GM04504 (cell line): ENCODE measurements around the gene FNDC5.
A peak's percentile ranks its signal among the peaks of the same experiment; 100 is the strongest.

Experiments used
- DNase-seq: peaks from one replicate; pipeline ENCODE4 v3.0.0-alpha.2; 2012; ENCODE audit warnings: low read depth

Gene FNDC5

DNA sequence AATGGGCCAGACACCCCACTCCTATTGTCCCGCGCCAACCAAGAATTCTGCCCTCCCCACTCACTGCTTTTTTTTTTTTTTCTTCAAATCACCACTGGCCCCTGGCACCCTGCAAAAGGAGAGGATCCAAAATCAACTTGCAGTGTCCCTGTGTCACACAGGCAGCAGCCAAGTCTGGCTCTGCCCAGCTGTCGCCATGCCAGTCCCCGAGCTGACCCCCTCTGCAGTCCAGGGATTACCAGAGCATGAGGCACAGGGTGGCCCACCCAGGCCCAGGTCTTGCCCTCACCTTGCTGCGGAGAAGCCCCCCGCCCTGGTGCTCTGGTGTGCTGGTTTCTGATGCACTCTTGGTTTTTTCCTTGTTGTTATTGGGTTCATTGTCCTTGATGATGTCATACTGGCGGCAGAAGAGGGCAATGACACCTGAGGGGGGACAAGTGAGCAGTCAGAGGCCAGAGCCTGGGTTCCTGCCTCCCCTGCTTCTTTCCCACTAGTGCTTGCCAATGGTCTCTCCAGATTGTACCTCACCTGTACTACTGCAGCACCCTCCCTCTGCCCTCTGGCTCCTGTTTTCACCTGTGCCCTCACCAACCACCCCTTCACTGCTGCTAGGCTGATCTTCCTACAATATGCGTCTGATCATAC, 6.2 kb downstream of the FNDC5 start:
- DNase-seq = no peak

DNA sequence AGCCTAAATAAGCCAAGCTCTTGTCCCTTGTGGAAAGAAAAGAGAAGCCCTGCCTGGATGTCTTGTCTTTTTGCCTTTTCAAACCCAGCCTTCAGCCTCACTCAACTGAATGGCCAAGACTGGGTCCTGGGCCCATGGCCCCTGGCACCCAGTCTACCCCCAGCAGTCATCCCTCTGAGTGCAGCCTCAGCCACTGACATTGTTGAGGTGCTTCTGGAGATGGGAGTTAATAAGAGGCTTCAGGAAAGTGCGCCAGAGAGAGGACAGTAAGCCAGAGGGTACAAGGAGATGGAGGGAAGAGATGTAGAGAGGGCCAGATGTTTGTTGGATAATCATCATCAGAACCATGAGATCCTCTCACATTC, 6.8 kb downstream of the FNDC5 start:
- no peak for DNase-seq

DNA sequence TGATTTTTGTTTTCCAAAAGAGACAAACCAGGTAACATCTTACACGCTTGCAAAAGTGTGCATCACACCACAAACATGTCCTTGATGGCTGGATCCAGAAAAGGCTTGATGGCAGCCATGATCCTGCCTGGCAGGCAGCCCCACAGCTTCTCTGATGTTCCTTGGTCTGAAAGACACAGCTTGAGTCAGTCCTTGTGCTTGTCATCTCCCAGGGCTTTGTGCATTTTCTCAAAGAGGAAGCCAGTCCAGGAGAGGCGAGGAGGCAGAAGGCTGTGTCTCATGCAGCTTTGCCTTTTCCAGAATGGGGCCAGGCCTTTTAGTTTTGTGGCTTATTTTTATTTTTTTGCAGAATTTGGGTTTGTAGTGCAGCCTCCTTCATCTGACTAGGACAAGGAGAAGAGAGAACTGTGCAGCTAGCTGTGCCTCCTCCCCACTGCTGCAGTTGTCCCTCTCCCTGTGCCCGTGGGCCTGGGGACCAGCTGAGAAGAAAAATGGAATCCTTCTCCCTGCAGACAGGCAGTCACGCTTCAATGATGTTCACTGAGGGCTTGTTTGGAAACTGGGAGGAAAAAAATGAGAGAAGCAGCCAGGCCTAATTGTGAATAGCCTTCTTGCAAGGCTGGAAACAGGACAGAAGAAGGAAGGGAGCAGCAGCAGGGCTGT, 7.4 kb downstream of the FNDC5 start:
- DNase-seq = no peak

DNA sequence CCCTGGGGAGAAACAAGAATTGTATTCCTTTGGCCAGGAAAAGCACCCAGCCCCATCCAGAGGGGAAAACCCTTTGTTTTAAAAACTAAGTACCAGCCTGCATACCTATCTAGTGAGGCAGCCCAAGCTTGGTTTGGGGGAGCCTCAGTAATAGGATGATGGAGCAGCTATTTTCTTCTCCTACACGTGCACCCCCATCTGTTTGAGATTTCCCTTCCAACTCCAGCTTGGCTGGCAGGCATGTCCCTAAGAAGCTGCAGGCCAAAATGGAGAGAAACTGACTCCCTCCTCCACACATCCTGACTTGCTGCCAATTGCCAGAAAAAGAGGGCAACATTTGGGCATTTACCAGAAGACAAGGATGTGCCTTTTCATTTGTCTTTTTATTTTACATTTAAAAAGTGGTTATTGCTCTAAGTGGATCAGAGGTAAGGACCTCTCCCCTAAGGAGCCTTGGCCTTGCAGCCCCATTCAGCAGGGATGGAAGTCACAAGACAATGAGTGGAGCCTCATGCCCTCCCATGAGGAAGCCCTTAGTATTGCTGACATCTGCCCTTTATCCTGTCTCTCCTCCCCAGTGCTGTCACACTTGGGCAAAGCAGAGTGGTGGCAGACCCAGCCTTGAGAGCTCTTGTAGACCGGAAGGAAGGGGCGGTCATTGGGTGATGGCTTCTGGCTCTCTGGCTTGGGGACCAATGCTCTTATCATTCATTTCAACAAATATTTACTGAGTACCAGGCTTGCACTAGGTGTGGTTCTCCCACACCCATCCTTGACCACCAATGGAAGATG, 8.6 kb downstream of the FNDC5 start:
- no peak for DNase-seq

DNA sequence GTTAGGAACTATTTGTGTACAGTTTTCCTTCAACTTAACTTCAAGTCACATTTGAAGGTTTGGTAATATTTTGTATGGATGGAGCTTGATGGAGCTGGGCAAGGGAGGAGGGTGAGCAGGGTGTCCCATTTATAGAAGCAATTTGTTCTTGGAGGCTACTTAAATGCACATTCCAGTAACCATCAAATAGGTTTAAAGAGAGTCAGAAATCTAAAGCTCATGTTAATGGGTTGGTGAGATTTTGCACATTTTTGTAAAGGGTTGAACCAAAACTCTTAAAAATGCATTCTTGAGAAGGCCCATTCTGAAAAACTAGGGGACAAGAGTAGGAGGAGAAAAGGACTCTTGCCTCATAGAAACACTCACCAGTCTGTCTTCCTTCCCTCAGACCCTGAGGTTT, 10.1 kb downstream of the FNDC5 start:
- DNase-seq = no peak

DNA sequence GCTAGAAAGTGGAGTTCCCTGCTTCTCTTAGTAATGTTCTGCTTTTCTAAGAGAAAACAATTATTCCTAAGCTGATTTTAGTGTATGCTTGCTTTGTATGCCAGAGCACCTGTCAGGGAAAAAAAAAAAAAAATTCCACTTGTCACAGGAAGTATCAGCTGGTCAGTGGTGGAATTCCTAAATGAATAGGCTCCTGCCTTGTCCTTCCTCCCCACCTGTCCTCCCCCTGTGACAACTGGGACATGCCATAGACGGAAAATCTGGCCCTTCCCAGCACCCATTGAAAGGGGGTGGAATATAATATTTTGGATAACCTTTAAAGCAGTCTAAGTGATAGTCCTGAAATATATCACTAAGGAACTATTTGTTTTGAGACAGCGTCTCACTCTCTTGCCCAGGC, 10.8 kb downstream of the FNDC5 start:
- no peak for DNase-seq

DNA sequence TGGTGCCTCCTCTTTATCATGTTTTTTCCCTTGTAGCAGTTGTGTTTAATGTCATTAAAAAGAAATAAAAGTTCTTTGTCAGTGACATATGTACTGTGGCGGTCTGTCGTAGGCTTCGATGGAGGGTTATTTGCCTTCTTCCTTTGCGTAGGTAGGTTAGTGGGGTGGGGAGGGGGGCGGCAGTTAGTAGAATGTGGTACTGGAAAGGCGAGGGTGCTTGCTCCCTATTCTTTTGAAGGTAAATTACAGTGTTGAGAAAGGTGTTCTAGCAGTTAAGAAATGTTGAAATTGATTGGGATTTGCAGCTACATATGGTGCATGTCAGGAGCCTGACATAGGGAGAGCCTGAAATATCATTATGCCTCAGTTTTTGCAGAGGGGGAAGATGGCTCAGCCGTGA, 11.9 kb downstream of the FNDC5 start:
- DNase-seq = no peak

DNA sequence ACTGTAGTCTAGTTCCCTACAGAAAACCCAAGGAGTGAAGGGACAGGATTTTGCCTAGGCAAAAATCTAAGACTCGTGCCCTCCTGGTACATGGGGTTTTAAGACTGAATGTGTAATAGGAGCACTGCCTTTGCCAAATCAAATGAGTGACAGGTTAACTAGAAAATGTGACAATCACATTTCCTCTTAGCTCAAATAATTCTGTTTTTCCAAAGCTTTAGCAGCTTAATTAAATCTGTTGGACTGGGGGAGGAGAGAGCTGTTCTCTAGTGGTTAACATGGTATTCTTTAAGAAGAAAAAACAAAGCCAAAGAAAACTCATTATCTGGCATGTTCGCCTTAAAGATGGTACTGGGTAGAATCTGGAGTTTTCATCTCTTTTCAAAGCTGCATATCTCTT, 12.6 kb downstream of the FNDC5 start:
- no peak for DNase-seq

DNA sequence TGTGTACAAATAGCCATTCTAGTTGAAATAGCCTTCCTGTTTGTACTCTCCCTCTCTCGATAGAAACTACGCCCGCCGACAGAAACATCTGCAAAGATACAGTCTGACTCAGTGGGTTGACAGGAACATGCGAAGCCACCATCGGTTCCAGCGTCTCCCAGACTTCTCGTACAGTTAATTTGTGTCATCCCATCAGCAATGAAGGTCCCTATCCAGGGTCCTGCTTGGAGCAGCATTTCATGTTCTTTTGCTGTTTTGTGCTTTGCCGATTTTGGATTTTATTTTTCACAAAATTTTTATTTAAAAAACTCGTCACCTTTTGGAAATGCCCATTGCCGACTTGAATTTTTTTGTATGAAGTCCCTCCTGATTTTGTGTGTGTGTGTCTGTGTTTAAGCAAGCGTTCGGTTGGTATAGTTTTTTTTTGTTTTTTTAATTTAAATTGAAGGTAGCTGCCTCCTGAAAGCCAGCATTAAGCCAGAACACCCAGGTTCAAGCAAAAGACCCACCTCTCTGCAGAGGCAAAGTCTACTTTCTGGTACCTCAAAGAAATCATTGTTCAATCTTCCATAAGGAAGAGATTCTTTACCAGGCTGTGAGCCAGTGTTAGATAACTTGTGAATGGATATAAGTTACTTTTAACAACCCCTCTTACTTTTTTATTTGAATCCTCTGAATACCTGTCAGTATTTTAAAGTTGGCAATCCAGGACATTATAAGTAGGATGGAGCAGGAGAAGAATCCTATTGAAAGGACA, 14.7 kb downstream of the FNDC5 start:
- no peak for DNase-seq

DNA sequence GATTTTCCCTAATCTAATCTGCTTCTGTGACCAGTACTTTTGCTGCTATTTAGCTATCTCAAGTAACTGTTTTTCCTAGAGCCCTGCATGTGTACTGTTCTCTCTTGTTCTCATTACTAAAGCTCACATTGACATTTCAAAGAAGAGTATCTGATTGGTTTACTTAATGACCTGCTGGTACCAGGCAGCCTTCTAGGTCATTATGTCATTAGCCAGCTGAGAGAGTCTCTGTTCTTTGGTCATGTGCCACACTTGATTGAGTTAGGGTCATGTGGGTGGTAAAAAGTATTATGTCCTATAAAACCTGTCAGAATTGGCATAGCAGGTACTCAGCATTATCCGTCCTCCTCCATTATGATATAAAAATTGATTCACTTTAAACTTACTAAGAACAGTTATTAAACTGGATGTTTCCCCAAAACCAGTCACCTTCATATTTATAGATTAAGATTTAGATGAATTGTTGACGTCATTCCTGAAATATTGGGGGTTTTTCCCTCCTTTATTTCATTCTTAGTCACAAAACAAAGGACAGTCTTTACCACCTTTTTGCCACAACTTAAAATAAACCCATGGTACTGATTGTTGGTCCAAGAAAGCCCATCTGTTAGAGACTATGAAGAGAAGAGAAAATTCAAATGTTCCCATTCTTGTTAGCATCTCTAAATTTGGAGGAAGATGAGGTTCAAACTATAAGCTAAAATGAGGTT, 22.2 kb downstream of the FNDC5 start:
- DNase-seq = no peak

DNA sequence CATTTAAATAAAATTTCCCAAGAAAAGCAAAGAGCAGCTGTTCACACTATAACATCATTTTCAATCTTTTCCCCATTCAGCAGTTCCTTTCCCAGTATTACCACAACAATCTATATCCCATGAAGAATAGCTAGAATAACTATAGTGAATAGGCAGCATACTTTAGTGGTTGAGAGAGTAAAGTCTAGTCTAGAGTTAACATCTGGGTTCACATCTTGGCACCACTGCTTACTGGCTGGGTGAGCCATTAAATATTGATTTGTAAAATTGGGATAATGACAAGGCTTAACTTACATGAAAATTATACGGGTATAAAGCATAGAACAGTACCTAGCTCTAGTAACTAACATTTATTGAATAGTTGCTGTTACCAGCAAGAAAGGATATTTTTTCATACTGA, 38.8 kb downstream of the FNDC5 start:
- no peak for DNase-seq

DNA sequence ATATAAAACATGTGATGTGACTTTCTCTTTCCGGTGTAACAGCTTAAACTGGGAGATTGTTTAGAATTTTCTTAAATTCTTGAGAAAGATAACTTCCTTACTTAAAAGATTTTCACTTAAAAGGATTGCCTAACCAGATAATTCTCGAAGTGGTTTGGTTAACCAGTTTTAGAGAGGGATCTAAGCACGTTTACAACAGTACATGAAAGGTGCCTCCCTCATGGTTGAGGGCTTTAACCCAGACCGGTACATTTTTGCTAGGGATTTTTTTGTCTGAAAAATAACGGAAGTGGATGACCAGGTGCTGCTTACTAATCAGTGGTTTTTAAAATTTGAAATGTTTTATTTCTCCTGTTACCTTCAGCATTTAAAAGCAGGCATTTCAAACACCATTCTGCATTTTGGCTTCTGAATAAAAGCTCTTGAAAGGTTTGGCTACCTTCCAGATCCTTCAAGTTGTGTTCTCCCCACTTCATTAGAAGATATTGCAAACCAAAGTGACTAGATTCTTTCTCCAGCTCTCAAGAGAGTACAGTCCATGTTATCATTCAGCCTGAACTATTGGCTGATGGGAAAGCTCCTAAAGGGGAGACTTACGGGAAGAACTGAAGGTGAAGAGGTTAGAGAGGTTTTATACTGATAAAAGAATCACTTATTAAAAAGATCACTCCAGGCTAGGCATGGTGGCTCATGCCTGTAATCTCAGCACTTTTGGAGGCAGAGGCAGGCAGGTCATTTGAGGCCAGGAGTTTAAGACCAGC, 40.4 kb downstream of the FNDC5 start:
- no peak for DNase-seq

DNA sequence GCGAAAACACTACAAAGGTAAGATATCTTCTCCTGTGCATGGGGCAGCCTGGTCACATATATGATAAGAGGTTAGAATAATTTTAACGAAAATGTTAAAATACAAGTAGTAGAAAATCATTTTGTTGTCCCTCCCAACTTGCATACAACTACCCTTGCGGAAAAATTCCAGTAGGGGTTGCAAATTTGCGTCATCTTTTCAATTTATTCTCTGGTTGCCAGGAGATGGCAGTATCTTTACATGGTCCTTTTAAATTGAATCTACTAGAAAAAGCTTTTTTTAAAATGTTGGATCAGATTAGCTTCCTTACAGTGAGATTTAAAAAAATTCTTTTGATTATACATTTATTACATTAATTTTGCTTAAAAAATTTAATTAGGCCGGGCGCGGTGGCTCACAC, 42.4 kb downstream of the FNDC5 start:
- no peak for DNase-seq

DNA sequence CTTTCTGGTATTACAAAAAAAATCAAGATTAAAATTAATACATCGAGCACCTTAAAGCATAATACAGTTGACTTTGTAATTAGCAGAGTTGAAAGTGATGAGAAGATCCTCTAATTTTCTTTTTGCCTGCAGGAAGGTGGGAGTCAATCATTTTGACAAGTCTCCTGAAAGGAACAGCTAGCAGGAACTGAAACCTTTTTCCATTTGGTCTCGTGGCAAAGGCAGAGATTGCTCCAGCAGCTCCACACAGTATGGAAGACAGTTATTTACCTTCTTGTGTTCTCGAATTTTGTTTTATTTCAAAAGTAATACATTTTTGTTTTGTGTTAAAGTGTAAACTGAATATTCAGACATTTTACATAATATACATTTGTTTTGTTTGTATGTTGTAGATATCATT, 45.5 kb downstream of the FNDC5 start:
- no peak for DNase-seq

DNA sequence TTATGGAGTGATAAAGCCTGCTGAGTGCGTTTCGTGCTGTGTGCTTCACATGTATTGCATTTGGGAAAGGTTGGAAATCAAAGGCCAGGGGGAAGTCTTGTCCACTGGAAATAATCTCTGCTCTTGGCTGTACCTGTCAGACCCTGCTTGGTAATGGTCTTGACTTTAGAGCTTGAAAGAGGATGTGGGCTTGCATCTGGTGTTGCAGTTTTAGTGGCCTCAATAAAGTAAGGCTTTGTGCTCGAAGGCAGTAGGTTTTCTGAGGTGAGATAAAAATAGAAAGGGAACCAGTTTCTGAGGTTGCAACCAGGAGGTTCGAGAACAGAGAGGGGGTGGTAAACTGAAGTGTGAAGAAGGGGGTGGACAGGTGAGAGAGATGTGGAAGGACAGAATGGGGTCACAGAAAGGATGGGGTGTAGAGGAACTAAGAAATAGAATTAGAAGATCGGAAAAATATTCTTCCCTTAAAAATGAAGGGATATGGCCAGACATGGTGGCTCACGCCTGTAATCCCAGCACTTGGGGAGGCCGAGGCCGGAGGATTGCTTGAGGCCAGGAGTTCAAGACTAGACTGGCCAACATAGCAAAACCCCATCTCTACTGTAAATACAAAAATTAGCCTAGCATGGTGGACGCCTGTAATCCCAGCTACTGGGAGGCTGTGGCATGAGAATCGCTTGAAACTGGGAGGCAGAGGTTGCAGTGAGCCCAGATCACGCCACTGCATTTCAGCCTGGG, 51.7 kb downstream of the FNDC5 start:
- DNase-seq = no peak

DNA sequence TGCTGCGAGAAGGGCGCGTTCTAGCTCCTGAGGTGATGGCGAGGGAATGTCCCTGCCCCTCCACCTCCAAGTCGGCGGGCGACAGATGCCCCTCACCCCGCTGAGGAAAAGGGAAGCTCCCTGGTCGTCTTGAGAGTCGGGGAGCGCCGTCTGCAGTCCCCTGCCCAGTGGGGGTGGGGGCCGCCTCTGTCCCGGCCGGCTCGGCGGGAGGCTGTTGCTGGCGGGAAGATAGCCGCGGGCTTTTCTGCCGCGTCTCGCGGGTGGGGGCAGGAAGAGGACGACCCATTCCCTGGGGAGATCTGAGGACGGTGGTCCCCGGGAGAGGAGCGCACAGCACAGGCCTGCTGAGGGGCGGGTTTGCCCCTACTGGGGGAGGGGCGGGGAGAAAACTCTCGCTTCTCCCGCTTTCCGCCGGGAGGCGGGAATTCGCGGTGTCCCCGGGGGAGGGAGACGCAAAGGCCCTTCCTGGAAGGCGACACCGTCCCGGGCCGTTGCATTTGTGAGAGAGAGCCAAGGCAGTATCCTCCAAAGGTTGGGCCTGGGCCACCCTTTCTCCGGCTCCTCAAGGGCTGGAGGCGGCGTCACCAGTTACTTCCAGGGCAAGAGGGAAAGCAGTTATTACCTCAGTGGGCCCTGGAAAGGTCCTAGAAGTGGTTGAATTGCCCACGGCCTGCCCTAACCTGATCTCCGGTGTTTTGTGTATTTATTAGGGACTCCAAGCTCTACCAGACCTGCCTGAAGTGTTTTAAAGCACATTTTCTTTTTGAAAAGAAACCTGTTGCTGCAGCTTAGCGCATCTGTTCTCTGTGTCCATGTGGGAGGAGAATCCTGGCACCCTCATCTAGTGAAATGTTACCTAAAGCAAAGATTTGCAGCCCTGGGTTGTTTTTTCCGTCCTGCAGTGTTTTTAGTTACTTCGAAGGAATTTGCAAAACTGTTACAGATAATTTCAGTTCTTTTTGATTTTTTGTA, 52.6 kb downstream of the FNDC5 start:
- DNase-seq = no peak

DNA sequence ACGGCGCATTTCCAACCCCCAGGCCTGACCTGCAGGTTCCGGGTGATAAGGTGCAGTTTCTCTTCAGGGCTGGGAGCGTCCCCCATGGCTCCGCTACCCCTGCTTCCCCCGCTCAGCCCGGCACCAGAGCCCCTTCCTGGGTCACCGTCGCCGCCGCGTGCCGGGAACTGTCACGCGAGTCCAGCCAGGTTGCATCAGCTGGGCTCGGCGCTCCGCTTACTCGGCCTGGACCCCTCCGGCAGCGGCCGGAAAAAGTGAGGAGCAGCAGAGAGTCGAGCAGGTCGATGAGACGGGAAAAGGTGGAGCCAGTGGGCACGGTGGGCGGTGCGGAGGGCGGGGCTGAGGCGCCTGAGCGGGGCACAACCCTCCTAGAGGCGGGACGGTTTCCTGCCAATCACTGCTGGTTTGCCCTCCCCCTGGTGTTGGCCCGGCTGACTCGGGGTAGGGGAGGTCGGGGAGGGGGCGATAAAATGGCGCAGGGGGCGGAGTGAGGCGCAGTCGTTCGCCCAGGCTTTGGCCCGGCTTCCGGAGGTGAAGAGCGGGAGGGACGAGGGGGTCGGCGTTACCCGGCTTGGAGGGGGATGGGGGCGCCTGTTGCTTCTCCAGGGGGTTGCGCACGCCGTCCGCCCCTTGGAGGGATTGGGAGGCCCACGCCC, 53.4 kb downstream of the FNDC5 start, which contains the start of the genes S100PBP and YARS1:
TSS of gene S100PBP (plus strand) at position 495 of the 656 bp plus-strand sequence. CDS start 8,447 bp downstream, outside the sequence.
TSS of gene YARS1 (minus strand) at position 200 of the 656 bp plus-strand sequence. CDS start at position 86, 114 bp downstream.
- peak; percentile 98 for DNase-seq

DNA sequence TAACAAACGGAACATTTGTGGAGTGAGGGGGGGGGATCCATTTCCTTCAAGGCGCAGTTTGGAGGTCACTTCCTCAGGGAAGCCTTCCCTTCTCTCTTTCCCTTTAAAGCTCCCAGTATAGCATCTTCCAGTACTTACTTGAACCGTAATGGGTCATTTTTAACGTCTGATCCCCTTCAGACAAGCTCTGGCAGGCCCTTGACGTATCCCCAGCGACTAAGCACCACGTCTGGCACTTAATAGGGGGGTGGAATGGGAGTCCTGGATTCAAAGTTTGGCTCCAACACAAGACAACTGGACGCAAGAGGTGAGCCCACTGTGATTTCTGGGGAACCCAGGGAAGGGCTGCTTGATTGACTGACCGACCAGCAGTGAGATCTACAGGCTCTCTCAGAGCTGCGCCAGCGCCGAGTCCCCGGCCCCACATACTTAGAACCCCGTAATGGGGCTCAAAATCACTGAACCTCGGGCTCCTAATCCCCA, 54.0 kb downstream of the FNDC5 start:
- no peak for DNase-seq
